ENCODE results near the gene ZSWIM9. TPM values are rescaled to one million over a fixed set of nuclear protein-coding genes. Genes with fewer than 3 reads are reported as not detected.

Gene ZSWIM9
- 1 to 10 TPM; 2.0 to 4.7 (median 2.7) TPM for total RNA-seq

- intact Hi-C loops (cut with DNase I), result no loop called here
- H3K36me3 ChIP-seq, result peaks cover 0 to 34% (median 10%) of the 10 kb centered on the region in 3 donors
- 0% methylated on average over 3 to 15 of the region's 82 CpGs for WGBS, 2 donors
- DNase-seq, result peak; percentile 84
- no peaks in the 10 kb centered on the region for H3K27me3 ChIP-seq
- no peaks in the 10 kb centered on the region for H3K9me3 ChIP-seq
- H3K4me1 ChIP-seq, result peaks cover 3 to 25% (median 6%) of the 10 kb centered on the region in 3 donors
- TF ChIP-seq POLR2A (IDR thresholded peaks at IDR 0.05), result peak in 1 of 4 donors; percentile 32
- peak in 1 of 6 experiments; percentile 58 for TF ChIP-seq CTCF (IDR thresholded peaks at IDR 0.05)
- peak within 1 kb of the TSS; percentile 71 to 93 (median 89) for H3K4me3 ChIP-seq
- H3K27ac ChIP-seq, result peak within 1 kb of the TSS; percentile 92 to 99 (median 94)
These were observed at the start of gene ZSWIM9, which contains the start of gene LIG1 for GRCh38 chr19:48169939-48170803. Gene ZSWIM9 (plus strand): TSS chr19:48170680. CDS start chr19:48171803, 1,123 bp downstream. Gene LIG1 (minus strand): TSS chr19:48170344. CDS start chr19:48165566, 4,778 bp downstream.

- TF ChIP-seq POLR2A (IDR thresholded peaks at IDR 0.05), result no peak
- TF ChIP-seq CTCF (IDR thresholded peaks at IDR 0.05), result no peak
- no peak overlapping the region for H3K4me3 ChIP-seq
- peaks cover 0 to 45% (median 0%) of the 10 kb centered on the region in 3 donors for H3K36me3 ChIP-seq
- no peaks in the 10 kb centered on the region for H3K27me3 ChIP-seq
- WGBS, 2 donors, result 52 to 93% methylated on average over 3 of the region's 14 CpGs
- H3K4me1 ChIP-seq, result peaks cover 6 to 37% (median 29%) of the 10 kb centered on the region in 3 donors
- peak overlapping the region in 1 of 4 donors; percentile 32 for H3K27ac ChIP-seq
- no peak for DNase-seq
- intact Hi-C loops (cut with DNase I), result no loop called here
- no peaks in the 10 kb centered on the region for H3K9me3 ChIP-seq
These were observed 49.4 kb upstream of the ZSWIM9 start for GRCh38 chr19:48121066-48121465.

- Histone ChIP-seq H3K4me1 (peaks cover 6 to 37% (median 29%) of the 10 kb centered on the region in 3 donors), H3K9me3 (no peaks in the 10 kb centered on the region), H3K27ac (peak overlapping the region in 3 of 4 donors; percentile 21 to 71 (median 69)), H3K4me3 (no peak overlapping the region), H3K36me3 (peaks cover 0 to 40% (median 0%) of the 10 kb centered on the region in 3 donors), H3K27me3 (no peaks in the 10 kb centered on the region)
- TF ChIP-seq CTCF (IDR thresholded peaks at IDR 0.05) (no peak), POLR2A (IDR thresholded peaks at IDR 0.05) (no peak)
- DNase-seq, result no peak
- 10 to 24% methylated on average over 3 to 10 of the region's 10 CpGs for WGBS, 2 donors
- intact Hi-C loops (cut with DNase I), result no loop called here
These were observed 48.5 kb upstream of the ZSWIM9 start for GRCh38 chr19:48121909-48122371.

DNA sequence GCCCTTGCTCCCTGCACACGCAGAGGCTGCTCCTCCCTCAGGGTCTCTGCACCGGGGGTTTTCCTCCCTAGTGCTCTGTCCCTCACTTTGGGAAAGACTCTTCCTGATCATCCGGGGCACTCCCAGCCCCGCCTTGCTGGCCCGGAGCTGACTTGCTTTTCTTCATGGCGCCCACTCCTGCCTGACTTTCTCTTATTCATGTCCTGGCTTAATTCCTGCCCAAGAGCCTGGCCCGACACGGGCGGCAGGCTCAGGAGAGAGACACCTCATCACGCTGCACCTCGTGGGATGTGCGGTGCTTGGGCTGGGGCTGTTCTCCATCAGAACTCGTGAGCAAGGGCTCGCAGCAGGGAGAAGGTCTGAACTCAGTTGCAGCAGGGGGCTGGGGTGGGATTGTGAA, 48.1 kb upstream of the ZSWIM9 start:
- H3K4me3 ChIP-seq, result no peak overlapping the region
- 13 to 47% methylated on average over 3 to 13 of the region's 14 CpGs for WGBS, 2 donors

More for the DNA sequence above, 48.1 kb upstream of the ZSWIM9 start:
- H3K9me3 ChIP-seq, result no peaks in the 10 kb centered on the region
- no peaks in the 10 kb centered on the region for H3K27me3 ChIP-seq
- H3K27ac ChIP-seq, result peak overlapping the region in 3 of 4 donors; percentile 21 to 71 (median 69)
- H3K4me1 ChIP-seq, result peaks cover 6 to 37% (median 29%) of the 10 kb centered on the region in 3 donors
- intact Hi-C loops (cut with DNase I), result no loop called here
- H3K36me3 ChIP-seq, result peaks cover 0 to 40% (median 0%) of the 10 kb centered on the region in 3 donors
- TF ChIP-seq POLR2A (IDR thresholded peaks at IDR 0.05), result no peak
- no peak for TF ChIP-seq CTCF (IDR thresholded peaks at IDR 0.05)
- no peak for DNase-seq
